ENCODE measurements around the gene GRK3.

The GRK3 gene

GRCh38 chr22:25718135-25718840, 153.8 kb downstream of the GRK3 start:
- Histone ChIP-seq H4K8ac (ENCODE audit: low read depth, low read length) (no peak overlapping the region), H3K36me3 (replicated peaks in 1 of 2; ENCODE audit: control insufficient read depth in 2 of 2, insufficient read depth in 2 of 2, low read length in 2 of 2) (peaks cover 6 to 58% of the 10 kb centered on the region in 2 donors)

DNA sequence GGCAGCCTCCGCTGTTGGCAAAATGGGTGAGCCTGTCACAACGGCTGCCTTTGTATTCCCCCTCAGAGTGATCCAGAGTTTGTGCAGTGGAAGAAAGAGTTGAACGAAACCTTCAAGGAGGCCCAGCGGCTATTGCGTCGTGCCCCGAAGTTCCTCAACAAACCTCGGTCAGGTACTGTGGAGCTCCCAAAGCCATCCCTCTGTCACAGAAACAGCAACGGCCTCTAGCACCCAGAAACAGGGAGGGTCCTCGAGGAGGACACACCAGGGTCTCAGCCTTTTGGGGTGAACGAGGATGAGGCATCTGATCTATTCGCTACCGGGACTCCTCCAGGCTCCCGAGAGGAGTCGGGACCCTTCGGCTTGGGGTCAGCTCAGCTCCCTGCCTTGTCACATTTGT, 157.7 kb downstream of the GRK3 start:
- no peak overlapping the region for H2BK120ac ChIP-seq (ENCODE audit: low read depth, low read length)
- no peak overlapping the region for H3K4ac ChIP-seq (ENCODE audit: low read length)
- H3K9me3 ChIP-seq (replicated peaks in 1 of 2; ENCODE audit: control insufficient read depth in 2 of 2, insufficient read depth in 1 of 2, low read depth in 1 of 2, low read length in 2 of 2), result no peaks in the 10 kb centered on the region
- no CpG with 5 or more reads among the region's 16 CpGs for WGBS, 2 donors (ENCODE audit: extremely low coverage in 2 of 2, insufficient read length in 2 of 2, insufficient replicate concordance in 1 of 2)
- H3K18ac ChIP-seq (ENCODE audit: low read length), result peak overlapping the region; percentile 13
- no peak overlapping the region for H2BK12ac ChIP-seq (ENCODE audit: low read length)
- H3K4me2 ChIP-seq (ENCODE audit: insufficient read depth, low read length, poor library complexity, severe bottlenecking), result no peak overlapping the region
- peak overlapping the region; percentile 31 for H3K23ac ChIP-seq (ENCODE audit: low read depth, low read length, poor library complexity)
- H3K36me3 ChIP-seq (replicated peaks in 1 of 2; ENCODE audit: control insufficient read depth in 2 of 2, insufficient read depth in 2 of 2, low read length in 2 of 2), result peaks cover 0 to 32% of the 10 kb centered on the region in 2 donors
- H4K8ac ChIP-seq (ENCODE audit: low read depth, low read length), result no peak overlapping the region
- no peak overlapping the region for H2BK5ac ChIP-seq (ENCODE audit: low read length)
- no peak overlapping the region for H3K4me3 ChIP-seq (ENCODE audit: low read length in 2 of 2)
- peaks cover 0 to 1% of the 10 kb centered on the region in 2 donors for H3K4me1 ChIP-seq (ENCODE audit: control insufficient read depth in 2 of 2, insufficient read depth in 1 of 2, low read depth in 1 of 2, low read length in 2 of 2)
- no peaks in the 10 kb centered on the region for H3K27me3 ChIP-seq (ENCODE audit: control insufficient read depth in 3 of 3, insufficient read depth in 3 of 3, low read depth in 1 of 3, low read length in 3 of 3)
- no peak overlapping the region for H3K9ac ChIP-seq (ENCODE audit: low read depth, low read length, poor library complexity)
- no peak for DNase-seq (ENCODE audit: low spot score)
- H2AK5ac ChIP-seq (ENCODE audit: low read depth, low read length), result no peak overlapping the region
- no peak overlapping the region for H3K27ac ChIP-seq (replicated peaks; ENCODE audit: low read length)
- no peak overlapping the region for H2AFZ ChIP-seq (ENCODE audit: low read length)
- H3K14ac ChIP-seq (ENCODE audit: low read length), result peak overlapping the region; percentile 63
- no peaks in the 10 kb centered on the region for H3K79me1 ChIP-seq (ENCODE audit: low read depth, low read length)
- no peak overlapping the region for H4K91ac ChIP-seq (ENCODE audit: low read depth, low read length, poor library complexity)
- no peak overlapping the region for H2BK15ac ChIP-seq (ENCODE audit: low read length)

More at GRCh38 chr22:25718135-25718840, 153.8 kb downstream of the GRK3 start:
- no peak overlapping the region for H3K4ac ChIP-seq (ENCODE audit: low read length)
- H2AFZ ChIP-seq (ENCODE audit: low read length), result no peak overlapping the region
- no peak overlapping the region for H2AK5ac ChIP-seq (ENCODE audit: low read depth, low read length)
- no peak overlapping the region for H3K27ac ChIP-seq (replicated peaks; ENCODE audit: low read length)
- no peaks in the 10 kb centered on the region for H3K9me3 ChIP-seq (replicated peaks in 1 of 2; ENCODE audit: control insufficient read depth in 2 of 2, insufficient read depth in 1 of 2, low read depth in 1 of 2, low read length in 2 of 2)
- no peaks in the 10 kb centered on the region for H3K79me1 ChIP-seq (ENCODE audit: low read depth, low read length)
- no peak overlapping the region for H4K91ac ChIP-seq (ENCODE audit: low read depth, low read length, poor library complexity)
- no peak overlapping the region for H2BK12ac ChIP-seq (ENCODE audit: low read length)
- no peak overlapping the region for H3K23ac ChIP-seq (ENCODE audit: low read depth, low read length, poor library complexity)
- no peak overlapping the region for H3K9ac ChIP-seq (ENCODE audit: low read depth, low read length, poor library complexity)
- no CpG with 5 or more reads among the region's 10 CpGs for WGBS, 2 donors (ENCODE audit: extremely low coverage in 2 of 2, insufficient read length in 2 of 2, insufficient replicate concordance in 1 of 2)
- H3K14ac ChIP-seq (ENCODE audit: low read length), result no peak overlapping the region
- no peak overlapping the region for H3K4me3 ChIP-seq (ENCODE audit: low read length in 2 of 2)
- H3K18ac ChIP-seq (ENCODE audit: low read length), result no peak overlapping the region
- H3K4me2 ChIP-seq (ENCODE audit: insufficient read depth, low read length, poor library complexity, severe bottlenecking), result no peak overlapping the region
- no peak for DNase-seq (ENCODE audit: low spot score)
- H2BK120ac ChIP-seq (ENCODE audit: low read depth, low read length), result no peak overlapping the region
- peaks cover 0 to 5% of the 10 kb centered on the region in 2 donors for H3K4me1 ChIP-seq (ENCODE audit: control insufficient read depth in 2 of 2, insufficient read depth in 1 of 2, low read depth in 1 of 2, low read length in 2 of 2)
- H3K27me3 ChIP-seq (ENCODE audit: control insufficient read depth in 3 of 3, insufficient read depth in 3 of 3, low read depth in 1 of 3, low read length in 3 of 3), result no peaks in the 10 kb centered on the region
- no peak overlapping the region for H2BK15ac ChIP-seq (ENCODE audit: low read length)
- H2BK5ac ChIP-seq (ENCODE audit: low read length), result no peak overlapping the region

DNA sequence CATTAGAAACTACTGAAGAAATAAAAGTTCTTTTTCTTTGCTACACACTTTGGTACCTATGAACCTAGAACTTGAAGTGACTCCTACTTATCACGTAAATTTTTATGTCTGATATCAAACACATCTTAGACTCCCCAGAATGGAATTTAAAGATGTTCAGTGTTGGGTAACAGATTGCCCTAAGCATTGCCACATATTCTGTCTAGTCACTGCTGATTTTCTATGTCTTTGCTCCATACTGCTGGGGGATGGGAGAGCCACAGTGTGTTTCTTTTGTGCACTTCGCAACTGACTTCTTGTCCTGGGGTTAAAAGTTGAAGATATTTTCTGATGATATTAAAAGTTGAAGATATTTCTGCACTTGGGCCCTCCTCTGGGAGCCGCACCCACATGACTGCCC, 158.2 kb downstream of the GRK3 start:
- no peaks in the 10 kb centered on the region for H3K27me3 ChIP-seq (ENCODE audit: control insufficient read depth in 3 of 3, insufficient read depth in 3 of 3, low read depth in 1 of 3, low read length in 3 of 3)
- no peak overlapping the region for H2AFZ ChIP-seq (ENCODE audit: low read length)
- H3K4ac ChIP-seq (ENCODE audit: low read length), result no peak overlapping the region
- H3K4me2 ChIP-seq (ENCODE audit: insufficient read depth, low read length, poor library complexity, severe bottlenecking), result no peak overlapping the region
- H3K9ac ChIP-seq (ENCODE audit: low read depth, low read length, poor library complexity), result no peak overlapping the region
- no peak for DNase-seq (ENCODE audit: low spot score)
- H3K9me3 ChIP-seq (replicated peaks in 1 of 2; ENCODE audit: control insufficient read depth in 2 of 2, insufficient read depth in 1 of 2, low read depth in 1 of 2, low read length in 2 of 2), result no peaks in the 10 kb centered on the region
- WGBS, 2 donors (ENCODE audit: extremely low coverage in 2 of 2, insufficient read length in 2 of 2, insufficient replicate concordance in 1 of 2), result no CpG with 5 or more reads among the region's 3 CpGs
- no peak overlapping the region for H3K18ac ChIP-seq (ENCODE audit: low read length)
- H3K4me3 ChIP-seq (ENCODE audit: low read length in 2 of 2), result no peak overlapping the region
- H3K4me1 ChIP-seq (ENCODE audit: control insufficient read depth in 2 of 2, insufficient read depth in 1 of 2, low read depth in 1 of 2, low read length in 2 of 2), result peaks cover 0 to 1% of the 10 kb centered on the region in 2 donors
- H3K23ac ChIP-seq (ENCODE audit: low read depth, low read length, poor library complexity), result no peak overlapping the region
- no peak overlapping the region for H4K91ac ChIP-seq (ENCODE audit: low read depth, low read length, poor library complexity)
- no peak overlapping the region for H2BK5ac ChIP-seq (ENCODE audit: low read length)
- H3K27ac ChIP-seq (replicated peaks; ENCODE audit: low read length), result no peak overlapping the region
- no peak overlapping the region for H4K8ac ChIP-seq (ENCODE audit: low read depth, low read length)
- no peaks in the 10 kb centered on the region for H3K79me1 ChIP-seq (ENCODE audit: low read depth, low read length)
- no peak overlapping the region for H2AK5ac ChIP-seq (ENCODE audit: low read depth, low read length)
- no peak overlapping the region for H2BK120ac ChIP-seq (ENCODE audit: low read depth, low read length)
- no peak overlapping the region for H2BK15ac ChIP-seq (ENCODE audit: low read length)
- no peak overlapping the region for H2BK12ac ChIP-seq (ENCODE audit: low read length)
- no peak overlapping the region for H3K14ac ChIP-seq (ENCODE audit: low read length)
- H3K36me3 ChIP-seq (replicated peaks in 1 of 2; ENCODE audit: control insufficient read depth in 2 of 2, insufficient read depth in 2 of 2, low read length in 2 of 2), result peaks cover 0 to 29% of the 10 kb centered on the region in 2 donors

- Histone ChIP-seq H3K23ac (ENCODE audit: low read depth, low read length, poor library complexity) (no peak overlapping the region), H2BK12ac (ENCODE audit: low read length) (no peak overlapping the region), H3K4me3 (ENCODE audit: low read length in 2 of 2) (no peak overlapping the region), H3K14ac (ENCODE audit: low read length) (no peak overlapping the region), H2BK120ac (ENCODE audit: low read depth, low read length) (no peak overlapping the region), H3K27me3 (ENCODE audit: control insufficient read depth in 3 of 3, insufficient read depth in 3 of 3, low read depth in 1 of 3, low read length in 3 of 3) (no peaks in the 10 kb centered on the region), H3K18ac (ENCODE audit: low read length) (no peak overlapping the region), H4K91ac (ENCODE audit: low read depth, low read length, poor library complexity) (no peak overlapping the region), H3K4me1 (ENCODE audit: control insufficient read depth in 2 of 2, insufficient read depth in 1 of 2, low read depth in 1 of 2, low read length in 2 of 2) (peaks cover 0 to 1% of the 10 kb centered on the region in 2 donors), H2BK15ac (ENCODE audit: low read length) (no peak overlapping the region), H3K79me1 (ENCODE audit: low read depth, low read length) (no peaks in the 10 kb centered on the region), H4K8ac (ENCODE audit: low read depth, low read length) (no peak overlapping the region), H2AFZ (ENCODE audit: low read length) (no peak overlapping the region), H2AK5ac (ENCODE audit: low read depth, low read length) (no peak overlapping the region), H2BK5ac (ENCODE audit: low read length) (no peak overlapping the region), H3K36me3 (replicated peaks in 1 of 2; ENCODE audit: control insufficient read depth in 2 of 2, insufficient read depth in 2 of 2, low read length in 2 of 2) (peaks cover 1 to 16% of the 10 kb centered on the region in 2 donors), H3K9me3 (replicated peaks in 1 of 2; ENCODE audit: control insufficient read depth in 2 of 2, insufficient read depth in 1 of 2, low read depth in 1 of 2, low read length in 2 of 2) (no peaks in the 10 kb centered on the region), H3K4me2 (ENCODE audit: insufficient read depth, low read length, poor library complexity, severe bottlenecking) (no peak overlapping the region), H3K27ac (replicated peaks; ENCODE audit: low read length) (no peak overlapping the region), H3K9ac (ENCODE audit: low read depth, low read length, poor library complexity) (no peak overlapping the region), H3K4ac (ENCODE audit: low read length) (no peak overlapping the region)
- no CpG with 5 or more reads among the region's 4 CpGs for WGBS, 2 donors (ENCODE audit: extremely low coverage in 2 of 2, insufficient read length in 2 of 2, insufficient replicate concordance in 1 of 2)
- DNase-seq (ENCODE audit: low spot score), result no peak
Observed at GRCh38 chr22:25726241-25726640, 161.8 kb downstream of the GRK3 start.

Measured in neuronal stem cell (in vitro differentiated cells).